G401.6 (cell line): ENCODE results near the gene SND1.
A peak's percentile ranks its signal among the peaks of the same experiment; 100 is the strongest.

ENCODE experiments used
- FAIRE-seq: peaks from 2 replicates; lab custom pipeline; 2012; peaks lifted over from hg19 to GRCh38; lab: Jason Lieb, UNC

The SND1 gene

GRCh38 chr7:127651556-127652332 is at the start of gene SND1:
SND1 (plus strand) TSS chr7:127652194; CDS start chr7:127652374, 180 bp downstream.
- peak; percentile 97 for FAIRE-seq

GRCh38 chr7:127608446-127608845 is 43.5 kb upstream of the SND1 start:
- FAIRE-seq: no peak

- FAIRE-seq: no peak
Observed at GRCh38 chr7:127609297-127609696, 42.7 kb upstream of the SND1 start.

- FAIRE-seq: no peak
Observed at GRCh38 chr7:127612263-127612662, 39.7 kb upstream of the SND1 start.

- no peak for FAIRE-seq
Observed at GRCh38 chr7:127616724-127617123, 35.3 kb upstream of the SND1 start.

GRCh38 chr7:127618042-127618441 is 34.0 kb upstream of the SND1 start, which contains the start of gene PAX4:
PAX4 (minus strand) TSS chr7:127618142; CDS start chr7:127615928, 2,214 bp downstream.
- FAIRE-seq: no peak

GRCh38 chr7:127618775-127619174 is 33.2 kb upstream of the SND1 start:
- FAIRE-seq: no peak

GRCh38 chr7:127619681-127620405 is 32.2 kb upstream of the SND1 start:
- no peak for FAIRE-seq

- no peak for FAIRE-seq
Observed at GRCh38 chr7:127620406-127621233, 31.4 kb upstream of the SND1 start.

GRCh38 chr7:127625331-127625730 is 26.7 kb upstream of the SND1 start:
- FAIRE-seq: no peak

GRCh38 chr7:127628445-127628844 is 23.5 kb upstream of the SND1 start:
- no peak for FAIRE-seq

- FAIRE-seq: no peak
Observed at GRCh38 chr7:127629268-127629854, 22.6 kb upstream of the SND1 start.

GRCh38 chr7:127632276-127632910 is 19.6 kb upstream of the SND1 start:
- FAIRE-seq: no peak

GRCh38 chr7:127635659-127636285 is 16.2 kb upstream of the SND1 start:
- FAIRE-seq: no peak

GRCh38 chr7:127638197-127638596 is 13.8 kb upstream of the SND1 start:
- no peak for FAIRE-seq

- FAIRE-seq: no peak
Observed at GRCh38 chr7:127644484-127644883, 7.5 kb upstream of the SND1 start.

GRCh38 chr7:127647636-127648035 is 4.4 kb upstream of the SND1 start:
- FAIRE-seq: no peak

- FAIRE-seq: no peak
Observed at GRCh38 chr7:127648986-127649385, 3.0 kb upstream of the SND1 start.

GRCh38 chr7:127650847-127651555 is 993 bp upstream of the SND1 start:
- FAIRE-seq: no peak
